Measurements from ENCODE around the gene TMEM270.
"Not testable (repeated sequence)": the region's sequence is repeated elsewhere in the genome, so short reads cannot be mapped to it uniquely, and the experiment has no call there.

TMEM270 gene

GRCh38 chr7:73844131-73844547 lies 16.8 kb upstream of the TMEM270 start:
- TF ChIP-seq POLR2A (IDR thresholded peaks at IDR 0.05; ENCODE audit: extremely low read depth, insufficient read length) (no peak), MAX (IDR thresholded peaks at IDR 0.05; ENCODE audit: low read depth, low read length) (no peak), CTCF (IDR thresholded peaks at IDR 0.05; ENCODE audit: low read depth, low read length) (no peak), MYC (IDR thresholded peaks at IDR 0.05; ENCODE audit: low read depth, low read length) (no peak)
- no peak for DNase-seq (ENCODE audit: low read depth)
- no peak overlapping the region for H3K4me3 ChIP-seq (ENCODE audit: low read depth, low read length)

- TF ChIP-seq POLR2A (IDR thresholded peaks at IDR 0.05; ENCODE audit: extremely low read depth, insufficient read length): no peak
- no peak for TF ChIP-seq CTCF (IDR thresholded peaks at IDR 0.05; ENCODE audit: low read depth, low read length)
- TF ChIP-seq MAX (IDR thresholded peaks at IDR 0.05; ENCODE audit: low read depth, low read length): no peak
- TF ChIP-seq MYC (IDR thresholded peaks at IDR 0.05; ENCODE audit: low read depth, low read length): no peak
- H3K4me3 ChIP-seq (ENCODE audit: low read depth, low read length): no peak overlapping the region
- DNase-seq (ENCODE audit: low read depth): no peak
Observed at GRCh38 chr7:73844848-73845460, 16.0 kb upstream of the TMEM270 start.

GRCh38 chr7:73845701-73846195 lies 15.2 kb upstream of the TMEM270 start:
- not testable (repeated sequence) for H3K4me3 ChIP-seq (ENCODE audit: low read depth, low read length)
- peak; percentile 58 for DNase-seq (ENCODE audit: low read depth)

- TF ChIP-seq POLR2A (IDR thresholded peaks at IDR 0.05; ENCODE audit: extremely low read depth, insufficient read length): no peak
- TF ChIP-seq MAX (IDR thresholded peaks at IDR 0.05; ENCODE audit: low read depth, low read length): no peak
- TF ChIP-seq MYC (IDR thresholded peaks at IDR 0.05; ENCODE audit: low read depth, low read length): no peak
- no peak for TF ChIP-seq CTCF (IDR thresholded peaks at IDR 0.05; ENCODE audit: low read depth, low read length)
- DNase-seq (ENCODE audit: low read depth): no peak
- no peak overlapping the region for H3K4me3 ChIP-seq (ENCODE audit: low read depth, low read length)
Observed at GRCh38 chr7:73847941-73848723, 12.8 kb upstream of the TMEM270 start.

GRCh38 chr7:73850781-73851207 lies 10.2 kb upstream of the TMEM270 start:
- DNase-seq (ENCODE audit: low read depth): peak; percentile 84
- H3K4me3 ChIP-seq (ENCODE audit: low read depth, low read length): no peak overlapping the region
- TF ChIP-seq POLR2A (IDR thresholded peaks at IDR 0.05; ENCODE audit: extremely low read depth, insufficient read length) (no peak), MAX (IDR thresholded peaks at IDR 0.05; ENCODE audit: low read depth, low read length) (peak; percentile 80), MYC (IDR thresholded peaks at IDR 0.05; ENCODE audit: low read depth, low read length) (peak; percentile 47; the same call in 1 of the 2 replicates), CTCF (IDR thresholded peaks at IDR 0.05; ENCODE audit: low read depth, low read length) (no peak)
